ENCODE data around the gene DNAH12.

Gene DNAH12

DNA sequence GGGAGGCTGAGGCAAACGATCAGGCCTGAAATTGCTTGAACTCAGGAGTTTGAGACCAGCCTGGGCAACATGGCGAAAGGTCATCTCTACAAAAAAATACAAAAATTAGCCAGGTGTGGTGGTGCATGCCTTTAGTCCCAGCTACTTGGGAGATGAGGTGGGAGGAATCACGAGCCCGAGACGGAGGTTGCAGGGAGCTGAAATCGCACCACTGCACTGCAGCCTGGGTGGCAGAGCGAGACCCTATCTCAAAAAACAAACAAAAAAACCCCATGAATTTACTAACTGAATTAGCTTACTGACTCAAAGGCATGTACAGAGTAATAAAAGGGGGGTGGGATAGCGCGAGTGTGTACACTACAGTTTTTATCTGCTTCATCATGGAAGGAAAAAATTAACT, 33.7 kb upstream of the DNAH12 start:
- H3K4me3 ChIP-seq (ENCODE audit: low read length): no peak overlapping the region
- TF ChIP-seq, protein P1, sequence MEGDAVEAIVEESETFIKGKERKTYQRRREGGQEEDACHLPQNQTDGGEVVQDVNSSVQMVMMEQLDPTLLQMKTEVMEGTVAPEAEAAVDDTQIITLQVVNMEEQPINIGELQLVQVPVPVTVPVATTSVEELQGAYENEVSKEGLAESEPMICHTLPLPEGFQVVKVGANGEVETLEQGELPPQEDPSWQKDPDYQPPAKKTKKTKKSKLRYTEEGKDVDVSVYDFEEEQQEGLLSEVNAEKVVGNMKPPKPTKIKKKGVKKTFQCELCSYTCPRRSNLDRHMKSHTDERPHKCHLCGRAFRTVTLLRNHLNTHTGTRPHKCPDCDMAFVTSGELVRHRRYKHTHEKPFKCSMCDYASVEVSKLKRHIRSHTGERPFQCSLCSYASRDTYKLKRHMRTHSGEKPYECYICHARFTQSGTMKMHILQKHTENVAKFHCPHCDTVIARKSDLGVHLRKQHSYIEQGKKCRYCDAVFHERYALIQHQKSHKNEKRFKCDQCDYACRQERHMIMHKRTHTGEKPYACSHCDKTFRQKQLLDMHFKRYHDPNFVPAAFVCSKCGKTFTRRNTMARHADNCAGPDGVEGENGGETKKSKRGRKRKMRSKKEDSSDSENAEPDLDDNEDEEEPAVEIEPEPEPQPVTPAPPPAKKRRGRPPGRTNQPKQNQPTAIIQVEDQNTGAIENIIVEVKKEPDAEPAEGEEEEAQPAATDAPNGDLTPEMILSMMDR (conservative IDR thresholded peaks at IDR 0.05; ENCODE audit: low read depth, low read length): no peak
- DNase-seq (ENCODE audit: low read depth): no peak

DNA sequence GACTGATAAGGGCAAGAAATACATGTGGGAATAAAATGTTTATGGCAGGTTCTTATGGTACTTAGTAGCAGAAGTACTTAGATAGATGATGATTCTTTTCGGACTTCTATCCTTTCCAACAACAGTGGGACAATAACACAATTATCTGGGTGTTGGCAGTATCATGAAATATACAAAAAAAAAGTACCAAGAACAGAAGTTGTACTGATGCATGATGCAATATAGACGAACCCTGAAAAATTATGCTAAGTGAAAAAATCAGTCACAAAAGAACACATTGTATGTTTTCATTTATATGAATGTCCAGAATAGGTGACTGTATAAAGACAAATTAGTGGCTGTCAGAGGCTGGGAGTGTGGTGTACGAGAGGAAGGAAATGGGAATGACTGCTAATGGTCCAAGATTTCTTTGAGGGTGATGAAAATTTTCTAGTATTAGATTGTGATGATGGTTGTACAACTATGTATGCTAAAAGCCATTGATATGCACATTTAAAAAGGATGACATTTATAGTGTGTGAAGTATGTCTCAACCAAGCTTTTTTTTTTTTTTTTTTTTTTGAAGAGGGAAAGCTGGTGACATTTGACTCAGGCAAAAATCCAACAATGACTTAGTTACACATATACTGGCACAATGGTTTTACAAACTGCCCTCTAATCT, 32.0 kb upstream of the DNAH12 start:
- H3K4me3 ChIP-seq (ENCODE audit: low read length): no peak overlapping the region
- no peak for DNase-seq (ENCODE audit: low read depth)
- TF ChIP-seq, protein P1 (conservative IDR thresholded peaks at IDR 0.05; ENCODE audit: low read depth, low read length): no peak

DNA sequence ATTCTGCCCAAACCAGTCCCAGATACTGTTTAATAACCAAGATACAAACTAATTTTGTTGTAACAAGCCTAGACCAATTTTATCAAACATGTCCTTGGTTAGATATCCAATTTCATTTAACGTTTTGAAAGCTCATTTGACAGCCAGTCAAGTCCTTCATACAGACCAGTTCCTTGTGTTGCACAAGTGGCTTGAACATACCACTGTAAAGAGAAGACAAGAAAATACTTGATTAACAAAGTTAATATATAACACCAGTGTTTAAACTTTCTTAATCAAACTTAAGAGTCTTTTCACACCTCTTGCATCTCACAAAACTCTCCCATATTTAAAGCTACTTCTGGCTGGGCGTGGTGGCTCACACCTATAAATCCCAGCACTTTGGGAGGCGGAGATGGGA, 28.0 kb upstream of the DNAH12 start:
- TF ChIP-seq, protein P1 (conservative IDR thresholded peaks at IDR 0.05; ENCODE audit: low read depth, low read length): no peak
- no peak overlapping the region for H3K4me3 ChIP-seq (ENCODE audit: low read length)
- no peak for DNase-seq (ENCODE audit: low read depth)

DNA sequence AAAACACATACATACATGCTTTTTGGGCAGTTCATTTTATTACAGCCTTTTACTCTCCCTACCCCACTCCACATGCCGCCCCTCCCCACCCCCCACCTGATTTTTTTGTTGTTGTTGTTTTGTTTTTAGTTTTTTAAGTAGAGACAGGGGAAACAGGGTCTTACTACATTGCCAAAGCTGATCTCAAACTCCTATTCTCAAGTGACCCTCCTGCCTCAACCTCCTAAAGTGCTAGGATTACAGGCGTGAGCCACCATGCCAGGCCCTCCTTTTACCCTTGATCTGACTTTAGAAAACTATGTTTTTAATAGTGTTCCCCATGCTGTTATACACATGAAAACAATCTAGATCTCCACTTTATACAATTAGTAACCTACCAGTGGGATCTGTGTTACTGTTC, 26.7 kb upstream of the DNAH12 start:
- TF ChIP-seq, protein P1 (conservative IDR thresholded peaks at IDR 0.05; ENCODE audit: low read depth, low read length): no peak
- DNase-seq (ENCODE audit: low read depth): no peak

DNA sequence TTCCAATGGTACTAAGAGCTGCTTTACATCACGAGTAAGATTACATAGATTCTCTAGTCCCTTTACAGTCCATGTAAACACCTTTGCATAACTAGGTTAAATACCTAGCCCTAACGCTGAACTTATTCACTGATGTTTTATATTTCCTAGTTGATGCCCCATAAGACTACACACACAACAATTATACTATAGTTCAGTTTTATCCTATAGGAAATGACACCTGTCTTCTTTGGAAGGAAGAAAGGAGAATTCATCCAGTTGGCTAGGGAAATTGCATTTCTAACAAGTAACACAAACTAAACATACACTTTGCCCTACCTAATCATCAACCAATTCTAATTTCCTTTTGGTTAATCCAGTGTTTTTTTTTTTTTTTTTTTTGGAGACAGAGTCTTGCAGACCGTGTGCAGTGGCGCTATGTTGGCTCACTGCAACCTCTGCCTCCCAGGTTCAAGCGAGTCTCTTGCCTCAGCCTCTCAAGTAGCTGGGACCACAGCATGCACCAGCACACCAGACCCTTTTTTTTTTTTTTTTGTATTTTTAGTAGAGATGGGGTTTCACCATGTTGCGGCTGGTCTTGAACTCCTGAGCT, 25.8 kb upstream of the DNAH12 start:
- DNase-seq (ENCODE audit: low read depth): no peak
- TF ChIP-seq, protein P1 (conservative IDR thresholded peaks at IDR 0.05; ENCODE audit: low read depth, low read length): no peak
- no peak overlapping the region for H3K4me3 ChIP-seq (ENCODE audit: low read length)

More for the DNA sequence above, 26.7 kb upstream of the DNAH12 start:
- no peak overlapping the region for H3K4me3 ChIP-seq (ENCODE audit: low read length)

DNA sequence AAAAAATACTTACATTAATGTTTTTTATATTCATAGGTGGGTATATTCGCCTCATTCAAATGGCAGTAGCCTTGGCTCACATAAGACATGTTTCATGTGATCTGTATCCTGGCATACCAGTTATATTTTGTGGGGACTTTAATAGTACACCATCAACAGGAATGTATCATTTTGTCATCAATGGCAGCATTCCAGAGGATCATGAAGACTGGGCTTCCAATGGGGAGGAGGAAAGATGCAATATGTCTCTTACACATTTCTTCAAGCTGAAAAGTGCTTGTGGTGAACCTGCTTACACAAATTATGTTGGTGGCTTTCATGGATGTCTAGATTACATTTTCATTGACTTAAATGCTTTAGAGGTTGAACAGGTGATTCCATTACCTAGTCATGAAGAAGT, 15.4 kb upstream of the DNAH12 start:
- TF ChIP-seq, protein P1 (conservative IDR thresholded peaks at IDR 0.05; ENCODE audit: low read depth, low read length): no peak
- no peak for DNase-seq (ENCODE audit: low read depth)
- no peak overlapping the region for H3K4me3 ChIP-seq (ENCODE audit: low read length)

DNA sequence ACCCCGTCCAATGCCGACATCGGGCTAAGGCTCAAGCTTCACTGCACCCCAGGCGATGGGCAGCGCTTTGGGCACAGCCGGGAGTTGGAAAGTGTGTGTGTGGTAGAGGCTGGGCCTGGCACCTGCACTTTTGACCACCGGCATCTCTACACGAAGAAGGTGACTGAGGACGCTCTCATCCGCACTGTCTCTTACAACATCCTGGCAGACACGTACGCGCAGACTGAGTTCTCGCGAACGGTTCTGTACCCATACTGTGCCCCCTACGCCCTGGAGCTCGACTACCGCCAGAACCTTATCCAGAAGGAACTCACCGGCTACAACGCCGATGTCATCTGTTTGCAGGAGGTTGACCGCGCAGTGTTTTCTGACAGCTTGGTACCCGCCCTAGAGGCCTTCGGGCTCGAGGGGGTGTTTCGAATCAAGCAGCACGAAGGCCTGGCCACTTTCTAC, 13.0 kb upstream of the DNAH12 start:
- peak overlapping the region; percentile 73 for H3K4me3 ChIP-seq (ENCODE audit: low read length)
- TF ChIP-seq, protein P1 (conservative IDR thresholded peaks at IDR 0.05; ENCODE audit: low read depth, low read length): no peak
- no peak for DNase-seq (ENCODE audit: low read depth)
